Measurements from ENCODE around the gene COL16A1. TPM values are rescaled to one million over a fixed set of nuclear protein-coding genes. Genes with fewer than 3 reads are reported as not detected.

COL16A1 gene
- total and polyA plus RNA-seq, 9 donors: 19.8 to 237 (median 157) TPM

DNA sequence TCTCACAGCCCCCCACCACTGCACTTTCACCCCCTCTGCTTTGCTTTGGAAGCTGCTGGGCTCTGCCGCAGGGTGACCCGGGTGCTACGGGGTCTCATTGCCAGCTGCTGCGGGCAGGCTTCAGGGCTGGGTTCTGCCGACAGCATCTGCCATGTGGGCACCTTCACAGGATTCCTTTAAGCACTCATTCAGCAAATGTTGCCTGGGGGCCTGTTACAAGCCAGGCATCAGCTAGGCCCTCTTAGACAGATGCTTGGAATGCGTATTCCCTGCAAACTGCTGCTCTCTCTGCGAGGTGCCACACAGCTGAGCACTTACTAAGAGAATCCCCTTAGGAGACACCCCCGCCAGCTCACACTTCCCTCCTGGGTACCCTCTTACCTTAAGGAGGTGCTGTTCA, 29.2 kb downstream of the COL16A1 start:
- Histone ChIP-seq H3K9me3 (no peaks in the 10 kb centered on the region), H3K36me3 (no peaks in the 10 kb centered on the region), H3K4me3 (no peak overlapping the region), H3K4me1 (ENCODE audit: insufficient read depth) (peaks cover 15% of the 10 kb centered on the region), H3K27ac (no peak overlapping the region), H3K27me3 (no peaks in the 10 kb centered on the region)
- TF ChIP-seq POLR2A (IDR thresholded peaks at IDR 0.05): no peak
- TF ChIP-seq, protein P1, sequence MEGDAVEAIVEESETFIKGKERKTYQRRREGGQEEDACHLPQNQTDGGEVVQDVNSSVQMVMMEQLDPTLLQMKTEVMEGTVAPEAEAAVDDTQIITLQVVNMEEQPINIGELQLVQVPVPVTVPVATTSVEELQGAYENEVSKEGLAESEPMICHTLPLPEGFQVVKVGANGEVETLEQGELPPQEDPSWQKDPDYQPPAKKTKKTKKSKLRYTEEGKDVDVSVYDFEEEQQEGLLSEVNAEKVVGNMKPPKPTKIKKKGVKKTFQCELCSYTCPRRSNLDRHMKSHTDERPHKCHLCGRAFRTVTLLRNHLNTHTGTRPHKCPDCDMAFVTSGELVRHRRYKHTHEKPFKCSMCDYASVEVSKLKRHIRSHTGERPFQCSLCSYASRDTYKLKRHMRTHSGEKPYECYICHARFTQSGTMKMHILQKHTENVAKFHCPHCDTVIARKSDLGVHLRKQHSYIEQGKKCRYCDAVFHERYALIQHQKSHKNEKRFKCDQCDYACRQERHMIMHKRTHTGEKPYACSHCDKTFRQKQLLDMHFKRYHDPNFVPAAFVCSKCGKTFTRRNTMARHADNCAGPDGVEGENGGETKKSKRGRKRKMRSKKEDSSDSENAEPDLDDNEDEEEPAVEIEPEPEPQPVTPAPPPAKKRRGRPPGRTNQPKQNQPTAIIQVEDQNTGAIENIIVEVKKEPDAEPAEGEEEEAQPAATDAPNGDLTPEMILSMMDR (IDR thresholded peaks at IDR 0.05): no peak
- no peak for TF ChIP-seq EP300 (IDR thresholded peaks at IDR 0.05)
- whole genome bisulfite sequencing, 3 donors: 77 to 85% (median 78%) methylated on average over 8 of the region's 8 CpGs
- DNase-seq: no peak
- intact Hi-C loops (cut with DNase I): no loop called here

DNA sequence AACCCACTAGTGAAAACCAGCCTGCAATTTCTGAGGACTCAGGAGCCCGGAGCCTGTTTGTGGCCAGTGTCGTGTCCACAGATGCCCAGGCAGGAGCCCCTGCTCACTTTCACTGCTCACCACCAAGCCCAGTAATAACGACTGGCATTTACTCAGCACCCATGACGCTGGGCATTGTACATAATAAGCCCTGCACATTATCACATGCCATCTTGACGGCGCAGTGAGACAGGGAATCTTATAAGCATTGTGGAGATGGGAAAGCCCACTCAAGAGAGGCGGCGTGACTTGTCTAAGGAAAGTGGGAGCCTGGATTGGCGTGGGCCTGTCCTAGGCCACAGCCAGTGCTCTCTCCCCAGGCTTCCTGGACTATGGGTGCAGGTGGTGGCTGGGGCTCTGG, 30.4 kb downstream of the COL16A1 start:
- Histone ChIP-seq H3K4me3 (no peak overlapping the region), H3K4me1 (ENCODE audit: insufficient read depth) (peaks cover 18% of the 10 kb centered on the region), H3K27ac (no peak overlapping the region), H3K9me3 (no peaks in the 10 kb centered on the region), H3K36me3 (no peaks in the 10 kb centered on the region), H3K27me3 (no peaks in the 10 kb centered on the region)
- TF ChIP-seq POLR2A (IDR thresholded peaks at IDR 0.05) (no peak), EP300 (IDR thresholded peaks at IDR 0.05) (no peak)
- TF ChIP-seq, protein P1 (IDR thresholded peaks at IDR 0.05): no peak
- WGBS, 3 donors: 89 to 93% (median 90%) methylated on average over 9 of the region's 9 CpGs
- intact Hi-C loops (cut with DNase I): no loop called here
- DNase-seq: no peak

DNA sequence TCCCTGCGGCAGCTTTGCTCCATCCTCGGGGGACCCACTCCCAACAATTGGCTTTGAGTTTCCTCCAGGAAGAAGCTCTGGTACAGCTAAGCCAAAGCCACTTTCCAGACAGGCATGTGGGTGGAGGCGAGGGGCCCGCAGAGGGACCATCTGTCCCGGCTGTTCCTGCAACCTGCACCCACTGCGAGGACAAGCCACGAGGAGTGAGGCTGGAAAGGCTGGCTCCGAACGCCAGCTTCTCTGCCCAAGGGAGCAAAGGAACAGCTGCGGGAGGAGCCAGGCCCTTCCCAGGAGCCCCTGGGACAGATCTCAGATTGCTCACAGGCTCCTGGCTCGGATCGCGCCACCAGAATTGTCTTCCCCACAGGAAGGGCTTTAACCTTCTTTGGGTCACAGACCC, 30.8 kb downstream of the COL16A1 start:
- peaks cover 18% of the 10 kb centered on the region for H3K4me1 ChIP-seq (ENCODE audit: insufficient read depth)
- no peak overlapping the region for H3K27ac ChIP-seq
- intact Hi-C loops (cut with DNase I): no loop called here
- H3K36me3 ChIP-seq: no peaks in the 10 kb centered on the region
- no peaks in the 10 kb centered on the region for H3K27me3 ChIP-seq
- WGBS, 3 donors: 59 to 67% (median 63%) methylated on average over 12 to 13 of the region's 13 CpGs
- no peak for DNase-seq
- TF ChIP-seq EP300 (IDR thresholded peaks at IDR 0.05) (no peak), POLR2A (IDR thresholded peaks at IDR 0.05) (no peak)
- TF ChIP-seq, protein P1 (IDR thresholded peaks at IDR 0.05): no peak
- no peak overlapping the region for H3K4me3 ChIP-seq
- H3K9me3 ChIP-seq: no peaks in the 10 kb centered on the region

DNA sequence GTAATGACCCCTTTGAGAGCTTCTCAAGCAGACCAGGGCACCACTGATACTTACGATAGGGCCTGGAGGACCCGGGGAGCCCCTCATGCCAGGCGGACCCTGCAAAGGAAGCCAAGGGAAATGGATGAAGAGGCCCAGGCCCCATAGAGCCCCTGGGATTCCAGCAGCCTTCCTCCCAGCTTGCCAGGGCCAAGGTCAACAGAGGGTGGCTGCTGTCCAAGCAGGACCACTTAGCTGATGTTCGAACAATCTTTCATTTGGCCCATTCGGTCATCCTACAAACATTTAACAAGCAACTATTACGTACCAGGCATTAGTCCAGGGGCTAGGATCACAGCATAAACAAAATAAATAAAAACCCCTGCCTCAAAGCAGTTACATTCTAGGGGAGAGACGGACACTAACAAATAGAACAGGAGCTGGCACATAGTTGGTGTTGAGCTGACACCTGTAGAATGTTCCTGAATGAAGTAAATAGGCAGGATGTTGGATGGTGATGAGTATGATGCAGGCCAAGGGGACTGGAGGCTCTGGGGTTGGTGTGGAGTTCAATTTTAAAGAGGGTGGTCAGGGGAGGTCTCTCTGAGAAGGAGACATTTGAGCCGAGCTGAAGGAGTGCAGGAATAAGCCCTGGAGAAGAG, 32.1 kb downstream of the COL16A1 start:
- WGBS, 3 donors: 19 to 46% (median 35%) methylated on average over 8 of the region's 8 CpGs
- no peaks in the 10 kb centered on the region for H3K27me3 ChIP-seq
- intact Hi-C loops (cut with DNase I): loop anchor here in 1 of 4 donors (2.0 kb wide), 1 partner anchor 35 kb away; no protein-coding TSS in a partner anchor
- no peaks in the 10 kb centered on the region for H3K36me3 ChIP-seq
- H3K9me3 ChIP-seq: no peaks in the 10 kb centered on the region
- H3K4me1 ChIP-seq (ENCODE audit: insufficient read depth): peaks cover 18% of the 10 kb centered on the region
- H3K27ac ChIP-seq: peak overlapping the region in 1 of 2 donors; percentile 43
- peak in 4 of 5 donors; percentile 47 to 77 (median 70) for DNase-seq
- TF ChIP-seq EP300 (IDR thresholded peaks at IDR 0.05) (no peak), POLR2A (IDR thresholded peaks at IDR 0.05) (no peak)
- TF ChIP-seq, protein P1 (IDR thresholded peaks at IDR 0.05): no peak
- no peak overlapping the region for H3K4me3 ChIP-seq

Measured in ovary (tissue), 9 donors.